ENCODE data around the gene CDH23. TPM values are rescaled to one million over a fixed set of nuclear protein-coding genes. Genes with fewer than 3 reads are reported as not detected.
A peak's percentile ranks its signal among the peaks of the same experiment; 100 is the strongest.

Gene CDH23
- polyA plus RNA-seq, 4 donors = 0.60 to 2.9 (median 1.5) TPM

GRCh38 chr10:71629131-71629530, 232.4 kb downstream of the CDH23 start:
- DNase-seq (ENCODE audit: low read depth in 4 of 4, low spot score in 3 of 4) = no peak

GRCh38 chr10:71630168-71630567, 233.4 kb downstream of the CDH23 start:
- no peak for DNase-seq (ENCODE audit: low read depth in 4 of 4, low spot score in 3 of 4)

DNA sequence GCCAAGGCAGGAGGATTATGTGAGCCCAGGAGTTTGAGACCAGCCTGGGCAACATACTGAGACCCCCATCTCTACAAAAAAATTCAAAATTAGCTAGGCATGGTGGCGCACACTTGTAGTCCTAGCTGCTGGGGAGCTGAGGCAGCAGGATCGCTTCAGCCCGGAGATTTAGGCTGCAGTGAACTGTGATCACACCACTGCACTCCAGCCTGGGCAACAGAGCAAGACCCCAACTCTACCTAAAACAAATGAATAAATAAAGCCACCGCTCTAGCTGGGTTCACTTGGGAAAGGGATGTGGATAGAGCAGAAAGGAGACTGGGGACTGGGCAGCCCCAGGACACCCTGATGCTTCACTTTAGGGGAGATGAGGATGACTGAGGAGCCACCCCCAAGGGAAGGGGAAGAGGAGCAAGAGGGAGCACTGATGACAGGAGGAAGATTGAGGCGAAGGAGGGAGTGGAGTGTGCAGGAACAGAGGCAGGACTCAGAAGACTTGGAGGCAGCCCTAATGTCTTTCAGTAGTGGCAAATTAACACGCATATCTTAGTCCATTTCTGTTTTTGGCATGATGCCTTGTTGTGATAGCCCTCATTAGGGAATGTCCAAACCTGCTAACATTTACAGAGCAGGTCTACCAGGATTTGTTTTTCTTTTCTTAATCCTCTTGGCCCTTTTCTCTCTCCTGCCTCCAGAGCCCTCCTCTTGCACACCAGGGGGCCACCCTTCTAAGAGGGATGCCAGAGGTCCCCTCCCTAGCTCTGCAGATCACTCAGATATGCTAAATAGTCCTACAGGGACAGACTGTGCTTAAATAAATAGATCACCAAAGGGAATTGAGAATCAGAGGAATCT, 234.5 kb downstream of the CDH23 start:
- no peak for DNase-seq (ENCODE audit: low read depth in 4 of 4, low spot score in 3 of 4)

GRCh38 chr10:71632200-71632820, 235.6 kb downstream of the CDH23 start:
- no peak for DNase-seq (ENCODE audit: low read depth in 4 of 4, low spot score in 3 of 4)

- no peak for DNase-seq (ENCODE audit: low read depth in 4 of 4, low spot score in 3 of 4)
These were observed 236.3 kb downstream of the CDH23 start for GRCh38 chr10:71632896-71633600.

DNA sequence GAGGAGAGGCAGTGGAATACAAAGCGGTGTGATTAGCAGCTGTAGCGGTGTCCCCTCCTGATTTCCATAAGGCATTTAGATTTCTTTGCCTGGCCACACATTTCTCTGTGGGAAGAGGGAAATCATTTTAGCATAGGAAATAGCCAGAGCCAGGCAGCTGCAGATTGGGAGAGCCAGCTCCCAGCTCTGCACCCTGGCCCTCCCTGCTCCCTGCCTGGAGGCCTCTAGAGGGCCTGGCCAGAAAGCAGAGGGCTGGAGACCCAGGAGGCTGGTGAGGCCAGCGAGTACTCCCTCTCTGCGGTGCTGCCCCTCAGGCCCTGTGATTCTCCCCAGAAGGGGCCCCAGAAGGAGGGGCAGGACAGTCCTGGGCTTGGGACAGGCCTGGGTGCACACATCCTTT, 237.2 kb downstream of the CDH23 start:
- DNase-seq (ENCODE audit: low read depth in 4 of 4, low spot score in 3 of 4) = no peak

DNA sequence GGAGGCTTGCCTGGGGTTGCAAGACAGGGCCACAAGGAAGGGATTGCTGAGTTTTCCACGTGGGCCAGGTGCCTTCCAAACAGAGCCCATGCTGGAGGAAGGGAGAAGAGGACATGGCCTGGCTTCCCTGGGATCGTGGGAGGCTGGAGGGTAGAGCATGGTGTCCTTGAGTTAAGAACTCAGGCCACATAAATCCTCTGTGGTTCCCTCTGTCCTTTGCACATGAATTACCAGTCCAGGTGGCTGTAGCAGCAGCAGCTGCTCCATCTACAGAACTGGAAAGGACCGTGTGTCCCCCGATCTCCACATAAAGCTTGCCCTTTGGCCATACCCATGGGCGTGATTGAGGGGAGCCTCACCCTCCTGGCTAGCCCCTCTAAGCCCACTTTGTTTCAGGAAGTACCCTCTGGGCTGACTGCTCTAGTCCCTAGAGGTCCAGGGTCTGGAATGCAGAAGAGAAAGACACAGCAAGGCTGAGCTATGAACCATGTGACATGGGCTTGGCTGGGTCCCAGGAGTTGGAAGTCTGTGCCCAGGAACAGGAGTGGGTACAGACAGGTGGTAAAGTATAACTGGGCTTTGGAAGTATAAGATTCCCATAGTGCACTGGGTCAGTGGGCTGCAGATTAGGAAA, 237.9 kb downstream of the CDH23 start:
- no peak for DNase-seq (ENCODE audit: low read depth in 4 of 4, low spot score in 3 of 4)

- DNase-seq (ENCODE audit: low read depth in 4 of 4, low spot score in 3 of 4) = no peak
These were observed 238.6 kb downstream of the CDH23 start for GRCh38 chr10:71635251-71635866.

DNA sequence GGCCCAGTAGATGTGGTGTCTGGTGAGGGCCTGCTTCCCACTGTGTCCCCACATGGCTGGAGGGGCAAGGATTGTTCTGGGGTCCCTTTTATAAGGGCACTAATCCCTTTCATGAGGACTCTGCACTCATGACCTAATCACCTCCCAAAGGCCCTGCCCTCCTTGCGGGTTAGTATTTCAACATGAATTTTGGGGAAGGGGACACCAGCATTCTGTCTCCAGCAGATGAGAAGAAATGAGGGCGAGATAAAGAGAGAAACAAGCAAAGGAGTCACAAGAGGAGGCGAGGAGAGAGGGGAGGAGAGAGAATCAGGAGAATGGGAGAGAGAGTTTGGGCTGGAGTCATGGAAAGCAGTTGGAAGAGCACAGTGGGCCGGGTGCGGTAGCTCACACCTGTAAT, 239.1 kb downstream of the CDH23 start:
- DNase-seq (ENCODE audit: low read depth in 4 of 4, low spot score in 3 of 4) = no peak

DNA sequence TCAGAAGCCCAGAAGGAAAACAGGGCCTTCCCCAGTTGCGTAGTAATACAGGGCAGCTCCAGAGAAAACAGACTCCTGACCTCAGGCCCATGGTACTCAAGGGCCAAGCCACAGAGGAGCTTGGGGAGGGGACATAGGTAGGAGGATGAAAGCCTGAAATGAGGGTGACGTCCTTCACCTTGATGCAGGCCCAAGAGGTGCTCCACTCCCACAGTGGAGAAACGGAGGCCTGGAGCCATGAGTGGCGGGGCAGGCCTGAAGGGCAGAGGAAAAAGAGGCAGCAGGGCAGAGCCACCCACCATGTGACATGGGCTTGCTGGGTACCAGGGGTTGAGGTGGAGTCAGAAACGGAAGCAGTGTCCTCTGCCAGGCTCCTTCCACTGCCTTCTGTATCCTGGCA, 239.9 kb downstream of the CDH23 start:
- DNase-seq (ENCODE audit: low read depth in 4 of 4, low spot score in 3 of 4) = no peak

DNA sequence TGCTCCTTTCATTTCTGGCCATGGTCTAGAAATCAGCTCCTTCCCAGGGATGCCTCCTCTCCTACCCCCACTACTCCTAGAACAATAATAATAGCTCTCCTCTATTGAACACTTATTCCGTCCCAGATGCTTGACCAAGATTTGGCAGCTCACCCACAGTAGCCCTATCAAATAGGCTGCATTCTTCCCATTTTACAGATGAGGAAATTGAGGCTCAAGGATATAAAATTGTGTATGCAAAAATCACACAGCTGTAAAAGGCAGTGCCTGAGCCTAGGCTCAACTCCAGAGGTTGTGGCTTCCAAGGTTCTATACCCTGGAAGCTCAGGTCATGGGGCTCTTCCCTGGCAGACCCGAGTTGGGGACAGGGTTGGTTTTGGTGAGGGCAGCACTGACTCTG, 240.6 kb downstream of the CDH23 start:
- DNase-seq (ENCODE audit: low read depth in 4 of 4, low spot score in 3 of 4) = no peak

GRCh38 chr10:71638064-71638821, 241.5 kb downstream of the CDH23 start:
- DNase-seq (ENCODE audit: low read depth in 4 of 4, low spot score in 3 of 4) = peak; percentile 33 to 52 (median 41)

- no peak for DNase-seq (ENCODE audit: low read depth in 4 of 4, low spot score in 3 of 4)
These were observed 242.4 kb downstream of the CDH23 start for GRCh38 chr10:71638822-71639719.

GRCh38 chr10:71640607-71641006, 243.9 kb downstream of the CDH23 start:
- no peak for DNase-seq (ENCODE audit: low read depth in 4 of 4, low spot score in 3 of 4)

- DNase-seq (ENCODE audit: low read depth in 4 of 4, low spot score in 3 of 4) = no peak
These were observed 244.7 kb downstream of the CDH23 start for GRCh38 chr10:71641449-71641848.

DNA sequence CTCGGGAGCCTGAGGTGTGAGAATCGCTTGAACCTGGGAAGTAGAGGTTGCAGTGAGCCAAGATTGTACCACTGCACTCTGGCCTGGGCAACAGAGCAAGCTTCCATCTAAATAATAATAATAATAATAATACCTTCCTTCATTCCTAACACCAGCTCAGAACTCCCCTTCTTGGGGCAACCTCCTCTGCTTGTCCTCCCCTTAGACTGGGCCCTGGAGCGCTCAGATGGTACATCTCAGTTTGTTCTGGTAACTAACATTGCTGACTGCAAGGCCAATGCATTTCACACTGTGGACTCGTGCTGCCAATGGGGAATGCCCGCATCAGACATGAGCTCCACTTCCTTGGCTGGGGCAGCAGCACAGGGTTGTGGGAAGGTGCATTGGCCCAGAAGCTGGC, 245.3 kb downstream of the CDH23 start:
- DNase-seq (ENCODE audit: low read depth in 4 of 4, low spot score in 3 of 4) = no peak

DNA sequence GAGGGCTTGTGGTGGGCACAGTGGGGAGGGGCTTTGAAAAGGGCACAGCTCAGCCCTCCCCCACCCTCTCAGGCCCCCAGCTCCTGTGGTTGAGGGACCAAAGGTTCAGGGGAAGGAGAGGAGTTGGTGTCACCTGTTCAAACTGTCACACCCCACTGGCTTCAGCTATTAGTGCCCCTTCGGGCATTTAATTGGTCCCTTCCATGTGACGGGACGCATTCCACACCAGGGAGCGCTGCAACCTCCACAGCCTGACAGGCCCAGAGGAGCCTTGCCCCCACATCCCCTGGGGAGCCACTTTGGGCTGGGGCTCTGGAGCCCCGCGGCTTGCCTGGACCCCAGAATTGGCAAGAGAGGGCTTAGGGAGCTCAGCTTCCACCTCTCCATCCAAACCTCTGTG, 247.2 kb downstream of the CDH23 start:
- peak in 1 of 4 donors; percentile 39 for DNase-seq (ENCODE audit: low read depth in 4 of 4, low spot score in 3 of 4)

DNA sequence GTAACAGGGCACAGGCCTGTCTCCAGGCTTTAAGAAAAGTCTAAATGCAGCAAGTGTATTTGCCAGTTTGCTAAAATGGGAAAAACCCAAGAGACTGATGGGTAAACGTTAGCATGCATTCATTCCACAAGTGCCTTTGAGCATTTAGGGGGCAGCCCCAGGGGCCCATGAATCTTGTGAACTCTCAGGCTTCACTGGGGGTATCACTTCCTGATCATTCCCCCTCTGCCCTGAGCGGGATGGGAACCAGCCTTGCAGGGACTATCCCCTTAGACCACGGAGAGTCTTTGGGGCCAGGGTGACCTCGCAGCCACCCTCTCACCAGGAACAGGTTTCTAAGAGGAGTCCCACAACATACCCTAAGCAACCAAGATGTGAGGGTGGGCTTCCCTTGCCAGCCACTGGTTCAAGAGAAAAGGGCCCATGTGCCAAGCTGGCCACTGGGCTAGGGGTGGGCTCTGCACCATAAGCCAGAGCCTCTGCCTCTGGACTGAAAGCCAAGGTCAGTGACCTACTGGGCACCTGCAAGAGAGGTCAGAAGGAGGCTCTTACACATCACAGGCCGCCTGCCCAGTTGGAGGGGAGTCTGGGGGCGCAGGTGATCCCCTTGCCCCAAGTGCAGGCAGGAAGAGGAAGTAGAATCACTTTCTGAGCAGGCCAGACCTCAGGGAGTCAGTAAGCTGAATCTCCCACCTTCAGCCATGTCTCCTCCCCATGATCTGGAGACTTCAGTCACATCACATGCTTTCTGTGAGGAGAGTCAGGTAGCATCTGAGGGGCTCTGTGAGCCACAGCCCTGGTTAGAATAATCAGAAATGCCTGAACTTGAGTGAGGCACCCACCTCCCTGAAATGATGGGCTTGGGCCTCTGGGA, 247.8 kb downstream of the CDH23 start:
- no peak for DNase-seq (ENCODE audit: low read depth in 4 of 4, low spot score in 3 of 4)
